Measurements from ENCODE around the gene DHFR. TPM values are rescaled to one million over a fixed set of nuclear protein-coding genes. Genes with fewer than 3 reads are reported as not detected.

The DHFR gene
- total RNA-seq, 1 experiment from 2014 or later = 72.2 TPM

GRCh38 chr5:80607343-80607742 lies 47.4 kb downstream of the DHFR start:
- no peak for DNase-seq
- Histone ChIP-seq H3K27ac (ENCODE audit: insufficient read length, low read depth, low read length) (no peak overlapping the region), H2AFZ (ENCODE audit: low read length) (no peak overlapping the region), H3K79me1 (ENCODE audit: insufficient read depth, low read depth, low read length, poor library complexity, severe bottlenecking) (no peaks in the 10 kb centered on the region), H3K14ac (ENCODE audit: insufficient read depth, low read length) (no peak overlapping the region), H4K5ac (ENCODE audit: insufficient read length, low read depth, low read length) (no peak overlapping the region), H3K9ac (ENCODE audit: extremely low read depth, insufficient read length, low read length) (no peak overlapping the region), H3K27me3 (ENCODE audit: insufficient read depth, low read length) (no peaks in the 10 kb centered on the region), H2BK20ac (ENCODE audit: low read depth, low read length, poor library complexity, severe bottlenecking) (no peak overlapping the region), H3K9me3 (ENCODE audit: control insufficient read depth, low read depth, low read length) (no peaks in the 10 kb centered on the region), H4K91ac (ENCODE audit: insufficient read length, low read depth, low read length) (no peak overlapping the region), H4K8ac (replicated peaks; ENCODE audit: insufficient read length, low read depth, low read length) (no peak overlapping the region), H2AK5ac (ENCODE audit: insufficient read length, low read length) (no peak overlapping the region), H3K4ac (ENCODE audit: low read depth, low read length) (no peak overlapping the region), H3K18ac (ENCODE audit: insufficient read length, low read depth, low read length) (no peak overlapping the region), H2BK15ac (ENCODE audit: low read depth, low read length) (no peak overlapping the region), H3T11ph (ENCODE audit: low read length) (no peak overlapping the region), H2BK5ac (ENCODE audit: insufficient read length, low read length) (no peak overlapping the region), H3K4me1 (ENCODE audit: insufficient read depth, low read length) (no peaks in the 10 kb centered on the region), H3K23me2 (ENCODE audit: insufficient read length, low read depth, low read length, poor library complexity, severe bottlenecking) (no peaks in the 10 kb centered on the region), H3K4me2 (ENCODE audit: insufficient read depth, insufficient read length, low read length) (no peak overlapping the region), H2BK120ac (ENCODE audit: low read depth, low read length, poor library complexity, severe bottlenecking) (no peak overlapping the region), H3K23ac (ENCODE audit: insufficient read length, low read depth, low read length) (no peak overlapping the region), H3K56ac (ENCODE audit: insufficient read length, low read depth, low read length) (no peak overlapping the region), H4K20me1 (ENCODE audit: control insufficient read depth, insufficient read depth, insufficient read length) (no peaks in the 10 kb centered on the region), H3K79me2 (ENCODE audit: insufficient read depth, low read length) (no peaks in the 10 kb centered on the region), H2BK12ac (ENCODE audit: insufficient read length, low read depth, low read length) (no peak overlapping the region)
- Mint-ChIP-seq H3K27ac (no peak overlapping the region), H3K4me1 (no peaks in the 10 kb centered on the region), H3K9me3 (peaks cover 0 to 6% of the 10 kb centered on the region in 2 experiments; a peak in 3 of 5 replicates), H3K4me3 (no peak overlapping the region), H3K36me3 (ENCODE audit: insufficient read depth in 1 of 3, low read depth in 3 of 3) (no peaks in the 10 kb centered on the region; a peak in 1 of 7 replicates), H3K27me3 (ENCODE audit: low read depth) (no peaks in the 10 kb centered on the region)
- TF ChIP-seq CTCF (conservative IDR thresholded peaks at IDR 0.05) = no peak
